Activated gamma-delta T cell (primary cell): ENCODE data around the gene FLCN.
"Not testable (repeated sequence)": the region's sequence is repeated elsewhere in the genome, so short reads cannot be mapped to it uniquely, and the experiment has no call there.

Source experiments
- DNase-seq: peaks from one replicate; lab custom pipeline; 2025; lab: John Stamatoyannopoulos, UW

FLCN gene

GRCh38 chr17:17206913-17207335, 30.0 kb downstream of the FLCN start:
- no peak for DNase-seq

GRCh38 chr17:17206124-17206912, 30.6 kb downstream of the FLCN start, which contains the start of gene PLD6:
Gene PLD6, minus strand, starts transcription at chr17:17206333. Its CDS starts 47 bp downstream, at chr17:17206286.
- peak; percentile 90 for DNase-seq

DNA sequence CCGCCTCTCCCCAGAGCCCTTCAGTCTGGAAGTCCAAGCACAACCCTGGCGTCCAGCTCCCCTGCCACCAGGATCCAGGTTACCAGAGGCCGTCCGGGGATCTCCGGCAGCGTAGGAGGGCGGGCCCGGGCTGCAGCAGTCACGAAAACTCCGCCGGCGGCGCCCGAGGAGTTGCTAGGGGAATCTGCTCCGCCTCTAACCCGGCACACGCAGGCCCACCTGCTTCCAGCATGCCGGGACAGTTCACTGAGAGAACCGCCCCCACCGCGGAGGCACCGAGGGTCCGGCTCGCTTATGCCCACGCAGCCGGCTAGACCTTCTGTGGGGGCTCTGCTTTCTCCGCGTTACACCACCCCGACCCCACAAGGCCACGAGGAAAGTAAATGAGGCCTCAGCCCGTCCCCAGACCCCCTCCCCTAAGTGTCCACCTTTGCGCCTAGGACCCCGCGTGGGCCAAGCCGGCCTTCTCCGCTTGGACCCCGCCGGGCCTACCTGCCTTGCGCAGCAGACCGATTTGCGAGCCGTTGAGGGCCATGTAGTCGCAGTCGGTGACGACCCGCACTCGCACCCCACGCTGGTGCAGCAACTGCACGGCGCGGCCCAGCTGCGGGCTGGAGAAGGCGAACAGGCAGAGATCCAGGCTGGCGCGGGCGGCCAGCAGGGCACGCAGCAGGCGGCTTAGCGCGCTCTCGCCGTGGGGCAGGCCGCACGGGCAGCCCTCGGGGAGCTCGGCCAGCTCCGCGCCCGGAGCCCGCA, 31.4 kb downstream of the FLCN start:
- peak; percentile 39 for DNase-seq

DNA sequence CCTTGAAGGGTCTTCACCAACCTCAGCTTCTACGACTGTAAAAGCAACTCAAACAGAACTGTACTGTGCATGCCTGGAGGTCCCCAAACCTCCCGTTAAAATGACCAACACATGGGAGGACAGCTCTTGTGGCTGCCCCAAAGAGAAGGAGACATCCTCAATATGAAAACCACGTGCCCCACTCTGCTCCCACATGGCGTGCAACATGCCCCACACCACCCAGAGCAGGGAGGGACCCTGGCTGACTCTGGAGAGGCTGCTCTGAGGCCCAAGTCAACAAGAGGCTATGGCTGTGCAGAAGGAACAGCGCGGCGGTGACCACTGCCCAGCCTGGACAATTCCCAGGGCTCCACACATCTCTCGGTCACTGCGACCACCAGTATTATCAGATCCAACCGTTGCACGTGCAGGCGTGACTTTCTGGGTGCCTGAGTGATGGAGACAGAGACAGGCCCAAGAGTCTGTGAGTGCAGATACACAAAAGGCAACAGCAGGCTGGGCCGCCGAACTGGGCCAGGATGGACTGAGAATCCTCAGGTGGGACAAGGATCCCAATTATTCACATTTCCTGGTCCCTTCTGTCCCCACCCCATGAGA, 32.2 kb downstream of the FLCN start:
- no peak for DNase-seq

DNA sequence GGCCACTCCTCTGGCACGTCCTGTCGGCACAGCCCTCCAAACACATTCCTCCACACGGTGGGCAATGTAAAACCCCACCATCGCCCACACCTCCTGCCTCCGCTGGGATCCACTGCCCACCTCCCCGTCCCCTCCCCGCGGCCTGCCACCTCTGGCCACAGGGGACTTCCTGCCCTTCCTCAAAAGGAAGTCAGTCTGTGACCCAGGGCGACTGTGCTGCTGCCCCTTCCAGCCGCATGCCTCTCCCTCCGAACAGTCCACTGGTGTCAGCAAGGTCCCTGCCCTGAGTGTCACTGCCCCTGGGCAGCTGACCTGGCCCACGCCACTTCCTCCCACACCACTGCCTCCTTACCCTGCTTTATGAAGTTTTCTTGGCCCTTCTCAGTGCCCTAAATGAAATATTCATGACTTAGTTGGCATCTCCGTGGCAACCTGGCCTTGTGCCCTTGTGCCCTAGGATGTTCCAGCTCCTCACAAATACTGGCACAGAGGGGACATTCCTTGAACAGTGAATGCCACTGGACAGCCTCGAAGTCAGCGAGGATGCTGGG, 32.9 kb downstream of the FLCN start:
- no peak for DNase-seq

DNA sequence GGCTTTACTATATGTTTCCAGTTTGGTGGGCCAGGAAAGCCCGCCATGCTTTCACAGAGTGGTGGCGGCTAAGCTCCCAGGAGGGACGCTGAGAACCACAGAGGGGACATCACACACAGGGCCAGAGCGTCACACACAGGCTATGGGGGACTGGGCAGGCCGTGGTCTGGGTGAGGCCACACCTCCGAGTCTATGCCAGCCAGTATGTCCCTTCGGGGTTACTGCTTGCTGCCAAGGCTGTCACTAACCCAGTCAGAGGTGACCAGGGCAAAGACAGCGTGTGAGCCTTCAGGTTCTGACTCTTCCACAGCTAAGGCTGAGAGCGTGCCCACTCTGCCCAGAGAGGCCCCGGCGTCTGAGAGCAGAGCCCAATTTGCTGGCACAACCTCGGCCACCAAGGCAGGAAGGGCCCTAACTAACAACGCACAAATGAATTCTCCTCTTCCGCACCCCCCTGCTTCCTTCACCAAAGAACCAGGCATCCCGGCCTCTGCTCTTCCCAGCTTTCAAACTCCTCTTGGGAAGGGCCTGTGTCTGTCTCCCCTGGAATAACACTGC, 33.7 kb downstream of the FLCN start:
- no peak for DNase-seq

- DNase-seq = no peak
Measured at GRCh38 chr17:17201907-17202306, 35.1 kb downstream of the FLCN start.

- DNase-seq = no peak
Measured at GRCh38 chr17:17201271-17201670, 35.7 kb downstream of the FLCN start.

DNA sequence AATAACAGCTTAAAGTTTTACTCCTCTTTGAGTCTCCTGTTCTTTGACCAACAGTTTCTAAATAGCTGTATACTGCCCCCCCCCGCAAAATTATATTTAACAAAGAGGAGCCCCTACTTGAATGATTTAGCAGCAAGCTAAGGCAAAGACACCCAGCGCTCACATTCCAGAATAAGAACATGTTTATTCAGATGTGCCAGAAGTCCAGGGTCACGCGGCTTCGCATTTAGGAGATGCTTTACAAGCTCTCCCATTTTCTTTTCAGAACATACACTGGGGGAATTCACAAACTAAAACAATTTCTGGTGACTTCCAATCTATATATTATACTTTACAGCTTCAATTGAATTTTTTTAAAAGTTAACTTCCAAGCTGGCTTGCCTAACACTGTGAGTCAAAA, 36.1 kb downstream of the FLCN start:
- DNase-seq = no peak

GRCh38 chr17:17200311-17200710, 36.7 kb downstream of the FLCN start:
- no peak for DNase-seq

GRCh38 chr17:17198281-17198680, 38.7 kb downstream of the FLCN start:
- DNase-seq = no peak

DNA sequence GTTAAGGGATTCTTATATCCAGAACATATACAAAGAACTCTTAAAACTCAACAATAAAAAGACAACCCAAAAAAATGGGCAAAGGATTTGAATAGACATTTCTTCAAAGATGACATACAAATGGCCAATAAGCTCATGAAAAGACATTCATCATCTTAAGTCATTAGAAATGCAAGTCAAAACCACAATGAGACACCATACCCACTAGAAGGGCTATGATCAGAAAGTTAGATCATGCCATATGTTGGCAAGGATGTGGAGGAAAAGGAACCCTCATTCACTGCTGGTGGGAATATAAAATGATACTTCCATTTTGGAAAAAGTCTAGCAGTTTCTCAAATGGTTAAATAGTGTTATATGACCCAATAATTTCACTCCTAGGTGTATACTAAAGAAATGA, 40.2 kb downstream of the FLCN start:
- DNase-seq = no peak

- DNase-seq = not testable (repeated sequence)
Measured at GRCh38 chr17:17195466-17195865, 41.5 kb downstream of the FLCN start.

- no peak for DNase-seq
Measured at GRCh38 chr17:17191961-17192381, 45.0 kb downstream of the FLCN start.

- no peak for DNase-seq
Measured at GRCh38 chr17:17191346-17191792, 45.6 kb downstream of the FLCN start.

- DNase-seq = no peak
Measured at GRCh38 chr17:17190188-17190587, 46.8 kb downstream of the FLCN start.

DNA sequence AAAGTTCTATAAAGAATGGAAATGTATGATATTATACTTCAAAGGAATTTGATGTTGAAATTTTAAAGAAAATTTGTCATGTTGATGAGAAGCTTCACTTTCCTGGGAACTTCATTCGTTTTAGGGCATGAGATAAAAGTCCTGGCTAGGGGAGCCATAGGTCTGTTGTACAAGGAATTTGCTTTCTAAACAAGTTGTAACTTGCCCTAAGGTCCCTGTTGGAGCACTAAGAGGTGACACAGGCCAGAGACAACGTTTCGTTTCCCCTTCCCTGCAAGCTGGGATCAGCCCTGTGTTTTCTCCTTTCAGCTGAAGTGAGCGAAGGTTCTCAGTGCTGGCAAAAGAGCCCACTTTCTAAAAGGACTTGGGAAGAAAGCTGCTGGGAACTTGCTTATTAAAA, 47.4 kb downstream of the FLCN start:
- DNase-seq = no peak

GRCh38 chr17:17188586-17188985, 48.4 kb downstream of the FLCN start:
- DNase-seq = no peak

DNA sequence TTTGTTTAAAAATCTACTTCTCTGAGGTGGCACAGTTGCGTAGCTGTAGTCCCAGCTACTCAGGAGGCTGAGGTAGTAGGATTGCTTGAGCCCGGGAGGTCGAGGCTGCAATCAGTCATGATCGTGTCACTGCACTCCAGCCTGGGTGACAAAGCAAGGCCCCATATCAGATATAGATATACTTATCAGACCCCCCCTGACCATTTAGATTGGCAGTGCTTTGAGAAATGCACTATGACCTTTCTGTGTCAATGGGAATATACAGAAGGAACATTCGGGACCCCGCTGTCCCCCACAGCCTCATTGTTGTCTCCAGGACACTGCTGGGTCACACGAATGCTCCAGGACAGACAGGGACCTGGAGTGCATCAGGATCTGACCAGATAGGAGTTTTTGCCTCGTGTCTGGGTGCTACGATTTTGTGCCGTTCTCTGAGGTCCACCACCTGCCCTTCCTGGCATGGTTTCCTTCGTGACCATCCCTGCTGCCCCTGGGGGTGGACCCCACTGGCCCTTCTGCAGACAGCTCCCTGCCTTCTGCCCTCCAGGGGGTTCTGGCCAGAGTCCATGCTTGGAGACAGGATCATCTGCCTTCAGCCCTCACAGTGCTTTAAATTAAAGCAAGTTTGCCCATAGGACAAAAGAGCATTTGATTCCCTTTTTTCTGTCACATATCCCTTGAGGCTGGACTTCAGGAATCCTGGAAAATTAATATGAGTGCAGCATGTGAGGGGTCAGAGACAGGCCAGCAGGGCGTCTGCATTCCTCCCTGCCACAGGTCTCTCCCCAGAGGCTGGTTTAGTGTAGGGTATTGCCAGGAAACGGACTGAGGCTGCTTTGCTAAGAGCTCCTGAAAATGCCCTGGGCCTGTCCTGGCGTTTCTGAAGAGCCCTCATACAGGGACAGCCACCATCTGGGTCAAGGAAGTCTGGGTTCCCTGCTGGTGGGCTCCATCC, 50.1 kb downstream of the FLCN start:
- DNase-seq = no peak

DNA sequence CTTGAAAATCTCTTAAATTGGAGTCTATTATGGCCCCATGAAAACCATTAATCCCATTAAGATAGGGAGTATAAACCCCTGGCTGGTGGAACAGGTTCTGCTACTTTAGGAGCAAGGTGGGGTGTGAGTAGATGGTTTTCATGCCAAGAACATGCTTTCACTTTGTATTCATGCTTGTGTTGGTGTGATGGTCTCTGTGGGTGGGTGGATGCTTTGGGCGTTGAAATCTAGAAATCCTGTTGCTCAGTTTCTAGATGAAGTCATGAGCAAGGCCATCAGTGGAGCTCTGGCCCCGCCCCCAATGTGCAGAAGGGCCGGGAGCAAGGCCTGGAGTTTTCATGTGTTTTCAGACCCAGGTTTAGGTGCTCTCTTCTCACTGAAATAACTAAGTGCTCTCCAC, 50.9 kb downstream of the FLCN start:
- DNase-seq = no peak
